Lower leg skin (tissue), 4 donors: Measurements from ENCODE around the gene TBK1. TPM values are rescaled to one million over a fixed set of nuclear protein-coding genes. Genes with fewer than 3 reads are reported as not detected.

Experiments
- DNase-seq, 2 donors: peaks; one replicate each; pipeline ENCODE4 v3.0.0-alpha.2; 2019; ENCODE audit warnings: low spot score in 2 of 2
- H3K4me3 ChIP-seq: fragments of 200-600 bp; sonication (generic); 2 replicates; pipeline ENCODE4 v1.5.1; 2017; ENCODE audit warnings: mild to moderate bottlenecking, low read depth; ENCODE audit not compliant: poor library complexity, severe bottlenecking
- CTCF ChIP-seq, 3 donors: fragments of 450-650 bp; IDR thresholded peaks; one replicate each; pipeline ENCODE4 v1.5.1; 2016; ENCODE audit warnings: antibody characterized with exemption in 3 of 3, mild to moderate bottlenecking in 3 of 3, moderate library complexity in 2 of 3
- POLR2A ChIP-seq, 2 donors: fragments of 450-650 bp; IDR thresholded peaks; one replicate each; pipeline ENCODE4 v1.6.1; 2016 to 2017; ENCODE audit warnings: antibody characterized with exemption in 2 of 2, mild to moderate bottlenecking in 1 of 2, moderate library complexity in 1 of 2
- WGBS, 2 donors: methylation state at CpG; one replicate each; pipeline ENCODE4 v1.1.5; 2018; 5-methylcytosine and 5-hydroxymethylcytosine counted together
- intact Hi-C: fragments of 100-400 bp; cut with DNase I; formaldehyde crosslinking; loops from one replicate; pipeline ENCODE4 v1.15.0; 2023; ENCODE audit warnings: low total_unique reads
- total RNA-seq, 4 donors: library from RNA; depleted of rRNA; stranded (reverse); fragments of >200 nt; gene quantifications; one replicate each; pipeline ENCODE4 v1.1.0, GENCODE V29; 2016

The TBK1 gene
- total RNA-seq, 4 donors from 2014 or later, result 16.3 to 30.1 (median 17.3) TPM

GRCh38 chr12:64497903-64498302, 46.0 kb downstream of the TBK1 start:
- no peak for TF ChIP-seq POLR2A (IDR thresholded peaks at IDR 0.05)
- no peak for TF ChIP-seq CTCF (IDR thresholded peaks at IDR 0.05)
- intact Hi-C loops, result no loop called here
- 94 to 97% methylated on average over 1 of the region's 1 CpG for whole genome bisulfite sequencing, 2 donors
- no peak overlapping the region for H3K4me3 ChIP-seq
- no peak for DNase-seq

- WGBS, 2 donors, result 74 to 81% methylated on average over 3 of the region's 3 CpGs
- TF ChIP-seq CTCF (IDR thresholded peaks at IDR 0.05) (no peak), POLR2A (IDR thresholded peaks at IDR 0.05) (no peak)
- intact Hi-C loops, result no loop called here
- no peak for DNase-seq
- no peak overlapping the region for H3K4me3 ChIP-seq
These were observed 48.5 kb downstream of the TBK1 start for GRCh38 chr12:64500394-64500793.

GRCh38 chr12:64501486-64501885, 49.6 kb downstream of the TBK1 start:
- TF ChIP-seq CTCF (IDR thresholded peaks at IDR 0.05) (no peak), POLR2A (IDR thresholded peaks at IDR 0.05) (no peak)
- H3K4me3 ChIP-seq, result no peak overlapping the region
- WGBS, 2 donors, result 90 to 94% methylated on average over 7 of the region's 7 CpGs
- no peak for DNase-seq
- intact Hi-C loops, result no loop called here

- DNase-seq, result no peak
- intact Hi-C loops, result no loop called here
- 92 to 96% methylated on average over 4 of the region's 4 CpGs for WGBS, 2 donors
- H3K4me3 ChIP-seq, result no peak overlapping the region
- TF ChIP-seq CTCF (IDR thresholded peaks at IDR 0.05) (no peak), POLR2A (IDR thresholded peaks at IDR 0.05) (no peak)
These were observed 55.0 kb downstream of the TBK1 start for GRCh38 chr12:64506955-64507354.

- intact Hi-C loops, result no loop called here
- 59 to 69% methylated on average over 1 of the region's 1 CpG for WGBS, 2 donors
- no peak overlapping the region for H3K4me3 ChIP-seq
- TF ChIP-seq POLR2A (IDR thresholded peaks at IDR 0.05) (no peak), CTCF (IDR thresholded peaks at IDR 0.05) (no peak)
- no peak for DNase-seq
These were observed 58.7 kb downstream of the TBK1 start for GRCh38 chr12:64510667-64511066.

- no peak for DNase-seq
- intact Hi-C loops, result no loop called here
- 71 to 79% methylated on average over 5 of the region's 5 CpGs for WGBS, 2 donors
- H3K4me3 ChIP-seq, result no peak overlapping the region
- no peak for TF ChIP-seq POLR2A (IDR thresholded peaks at IDR 0.05)
- no peak for TF ChIP-seq CTCF (IDR thresholded peaks at IDR 0.05)
These were observed 66.5 kb downstream of the TBK1 start for GRCh38 chr12:64518396-64518795.
